ENCODE measurements around the gene TRABD2B. TPM values are rescaled to one million over a fixed set of nuclear protein-coding genes. Genes with fewer than 3 reads are reported as not detected.
A peak's percentile ranks its signal among the peaks of the same experiment; 100 is the strongest.

Gene TRABD2B
- total RNA-seq, 6 donors from 2014 or later: under 0.01 to 2.1 (median 0.62) TPM

GRCh38 chr1:47727697-47728085, 269.5 kb downstream of the TRABD2B start:
- H3K4me1 ChIP-seq: peaks cover 8 to 18% (median 16%) of the 10 kb centered on the region in 4 donors
- peaks cover 0 to 20% (median 14%) of the 10 kb centered on the region in 4 donors for H3K27me3 ChIP-seq
- DNase-seq (no peak), ATAC-seq (ENCODE audit: low FRiP score in 2 of 2) (no peak)
- TF ChIP-seq EP300 (IDR thresholded peaks at IDR 0.05): no peak
- TF ChIP-seq CTCF (IDR thresholded peaks at IDR 0.05): no peak
- no peak for TF ChIP-seq POLR2AphosphoS5 (IDR thresholded peaks at IDR 0.05)
- no peak for TF ChIP-seq POLR2A (IDR thresholded peaks at IDR 0.05)
- 89 to 90% methylated on average over 5 of the region's 5 CpGs for WGBS, 2 donors
- no peaks in the 10 kb centered on the region for H3K36me3 ChIP-seq
- no peak overlapping the region for H3K27ac ChIP-seq
- H3K9me3 ChIP-seq: no peaks in the 10 kb centered on the region
- H3K4me3 ChIP-seq: no peak overlapping the region

- DNase-seq: no peak
- H3K27me3 ChIP-seq: peaks cover 0 to 20% (median 14%) of the 10 kb centered on the region in 4 donors
- WGBS, 2 donors: 72 to 79% methylated on average over 8 of the region's 8 CpGs
- H3K4me3 ChIP-seq: no peak overlapping the region
- H3K27ac ChIP-seq: no peak overlapping the region
- no peak for ATAC-seq (ENCODE audit: low FRiP score in 2 of 2)
- H3K36me3 ChIP-seq: no peaks in the 10 kb centered on the region
- no peaks in the 10 kb centered on the region for H3K9me3 ChIP-seq
- TF ChIP-seq POLR2AphosphoS5 (IDR thresholded peaks at IDR 0.05): no peak
- no peak for TF ChIP-seq POLR2A (IDR thresholded peaks at IDR 0.05)
- no peak for TF ChIP-seq EP300 (IDR thresholded peaks at IDR 0.05)
- TF ChIP-seq CTCF (IDR thresholded peaks at IDR 0.05): no peak
- peaks cover 8 to 18% (median 16%) of the 10 kb centered on the region in 4 donors for H3K4me1 ChIP-seq
These were observed 270.0 kb downstream of the TRABD2B start for GRCh38 chr1:47727051-47727696.

GRCh38 chr1:47725992-47726855, 271.0 kb downstream of the TRABD2B start:
- H3K4me1 ChIP-seq: peaks cover 8 to 18% (median 16%) of the 10 kb centered on the region in 4 donors
- no peak overlapping the region for H3K4me3 ChIP-seq
- no peaks in the 10 kb centered on the region for H3K9me3 ChIP-seq
- H3K36me3 ChIP-seq: no peaks in the 10 kb centered on the region
- peak; percentile 70 to 87 (median 78) for TF ChIP-seq CTCF (IDR thresholded peaks at IDR 0.05)
- TF ChIP-seq POLR2AphosphoS5 (IDR thresholded peaks at IDR 0.05): no peak
- WGBS, 2 donors: 13 to 14% methylated on average over 15 to 21 of the region's 22 CpGs
- H3K27ac ChIP-seq: no peak overlapping the region
- H3K27me3 ChIP-seq: peaks cover 0 to 20% (median 14%) of the 10 kb centered on the region in 4 donors
- DNase-seq: peak; percentile 60 to 71
- peak; percentile 85 to 91 for ATAC-seq (ENCODE audit: low FRiP score in 2 of 2)

GRCh38 chr1:47725511-47725991, 271.6 kb downstream of the TRABD2B start:
- Histone ChIP-seq H3K27me3 (peaks cover 0 to 20% (median 14%) of the 10 kb centered on the region in 4 donors), H3K4me1 (peaks cover 8 to 18% (median 16%) of the 10 kb centered on the region in 4 donors), H3K9me3 (no peaks in the 10 kb centered on the region), H3K36me3 (no peaks in the 10 kb centered on the region), H3K27ac (no peak overlapping the region), H3K4me3 (peak overlapping the region in 1 of 4 donors; percentile 2)
- ATAC-seq (ENCODE audit: low FRiP score in 2 of 2) (peak in 1 of 2 donors; percentile 9), DNase-seq (no peak)
- 12 to 17% methylated on average over 13 of the region's 13 CpGs for WGBS, 2 donors
- no peak for TF ChIP-seq POLR2A (IDR thresholded peaks at IDR 0.05)
- TF ChIP-seq EP300 (IDR thresholded peaks at IDR 0.05): no peak
- TF ChIP-seq POLR2AphosphoS5 (IDR thresholded peaks at IDR 0.05): no peak
- TF ChIP-seq CTCF (IDR thresholded peaks at IDR 0.05): no peak

Measured in upper lobe of left lung (tissue), 6 donors.